ENCODE data around the gene CDX1. TPM values are rescaled to one million over a fixed set of nuclear protein-coding genes. Genes with fewer than 3 reads are reported as not detected.

The CDX1 gene
- total RNA-seq, 1 donor from 2014 or later, result not detected

- H3K36me3 Mint-ChIP-seq (ENCODE audit: unreplicated experiment), result peaks cover 9% of the 10 kb centered on the region
- H3K4me1 Mint-ChIP-seq (ENCODE audit: low read depth, unreplicated experiment), result peaks cover 3% of the 10 kb centered on the region
- peaks cover 4% of the 10 kb centered on the region for H3K9me3 Mint-ChIP-seq (ENCODE audit: unreplicated experiment)
- H3K27me3 Mint-ChIP-seq (ENCODE audit: unreplicated experiment), result peaks cover 21% of the 10 kb centered on the region
- no peak for DNase-seq
- H3K27ac Mint-ChIP-seq (ENCODE audit: unreplicated experiment), result no peak overlapping the region
- no peak overlapping the region for H3K4me3 Mint-ChIP-seq (ENCODE audit: unreplicated experiment)
- TF ChIP-seq, protein P1, sequence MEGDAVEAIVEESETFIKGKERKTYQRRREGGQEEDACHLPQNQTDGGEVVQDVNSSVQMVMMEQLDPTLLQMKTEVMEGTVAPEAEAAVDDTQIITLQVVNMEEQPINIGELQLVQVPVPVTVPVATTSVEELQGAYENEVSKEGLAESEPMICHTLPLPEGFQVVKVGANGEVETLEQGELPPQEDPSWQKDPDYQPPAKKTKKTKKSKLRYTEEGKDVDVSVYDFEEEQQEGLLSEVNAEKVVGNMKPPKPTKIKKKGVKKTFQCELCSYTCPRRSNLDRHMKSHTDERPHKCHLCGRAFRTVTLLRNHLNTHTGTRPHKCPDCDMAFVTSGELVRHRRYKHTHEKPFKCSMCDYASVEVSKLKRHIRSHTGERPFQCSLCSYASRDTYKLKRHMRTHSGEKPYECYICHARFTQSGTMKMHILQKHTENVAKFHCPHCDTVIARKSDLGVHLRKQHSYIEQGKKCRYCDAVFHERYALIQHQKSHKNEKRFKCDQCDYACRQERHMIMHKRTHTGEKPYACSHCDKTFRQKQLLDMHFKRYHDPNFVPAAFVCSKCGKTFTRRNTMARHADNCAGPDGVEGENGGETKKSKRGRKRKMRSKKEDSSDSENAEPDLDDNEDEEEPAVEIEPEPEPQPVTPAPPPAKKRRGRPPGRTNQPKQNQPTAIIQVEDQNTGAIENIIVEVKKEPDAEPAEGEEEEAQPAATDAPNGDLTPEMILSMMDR (IDR thresholded peaks at IDR 0.05; ENCODE audit: partially characterized antibody, unreplicated experiment), result no peak
Observed at GRCh38 chr5:150190987-150191386, 24.4 kb downstream of the CDX1 start.

GRCh38 chr5:150192462-150192861 is 25.9 kb downstream of the CDX1 start:
- Mint-ChIP-seq H3K9me3 (ENCODE audit: unreplicated experiment) (peaks cover 6% of the 10 kb centered on the region), H3K27me3 (ENCODE audit: unreplicated experiment) (peaks cover 21% of the 10 kb centered on the region), H3K36me3 (ENCODE audit: unreplicated experiment) (peaks cover 9% of the 10 kb centered on the region), H3K27ac (ENCODE audit: unreplicated experiment) (no peak overlapping the region), H3K4me1 (ENCODE audit: low read depth, unreplicated experiment) (peaks cover 3% of the 10 kb centered on the region), H3K4me3 (ENCODE audit: unreplicated experiment) (no peak overlapping the region)
- TF ChIP-seq, protein P1 (IDR thresholded peaks at IDR 0.05; ENCODE audit: partially characterized antibody, unreplicated experiment), result no peak
- no peak for DNase-seq

GRCh38 chr5:150195736-150196485 is 29.3 kb downstream of the CDX1 start:
- Mint-ChIP-seq H3K36me3 (ENCODE audit: unreplicated experiment) (peaks cover 9% of the 10 kb centered on the region), H3K4me1 (ENCODE audit: low read depth, unreplicated experiment) (peaks cover 3% of the 10 kb centered on the region), H3K27me3 (ENCODE audit: unreplicated experiment) (peaks cover 18% of the 10 kb centered on the region), H3K9me3 (ENCODE audit: unreplicated experiment) (peaks cover 7% of the 10 kb centered on the region), H3K27ac (ENCODE audit: unreplicated experiment) (no peak overlapping the region), H3K4me3 (ENCODE audit: unreplicated experiment) (no peak overlapping the region)
- DNase-seq, result no peak
- TF ChIP-seq, protein P1 (IDR thresholded peaks at IDR 0.05; ENCODE audit: partially characterized antibody, unreplicated experiment), result no peak

GRCh38 chr5:150196514-150196913 is 29.9 kb downstream of the CDX1 start:
- H3K27ac Mint-ChIP-seq (ENCODE audit: unreplicated experiment), result no peak overlapping the region
- H3K36me3 Mint-ChIP-seq (ENCODE audit: unreplicated experiment), result peaks cover 9% of the 10 kb centered on the region
- peaks cover 3% of the 10 kb centered on the region for H3K4me1 Mint-ChIP-seq (ENCODE audit: low read depth, unreplicated experiment)
- peaks cover 17% of the 10 kb centered on the region for H3K27me3 Mint-ChIP-seq (ENCODE audit: unreplicated experiment)
- DNase-seq, result no peak
- TF ChIP-seq, protein P1 (IDR thresholded peaks at IDR 0.05; ENCODE audit: partially characterized antibody, unreplicated experiment), result no peak
- H3K9me3 Mint-ChIP-seq (ENCODE audit: unreplicated experiment), result peaks cover 7% of the 10 kb centered on the region
- H3K4me3 Mint-ChIP-seq (ENCODE audit: unreplicated experiment), result no peak overlapping the region

GRCh38 chr5:150196986-150197385 is 30.4 kb downstream of the CDX1 start:
- H3K4me3 Mint-ChIP-seq (ENCODE audit: unreplicated experiment), result no peak overlapping the region
- DNase-seq, result no peak
- peaks cover 7% of the 10 kb centered on the region for H3K9me3 Mint-ChIP-seq (ENCODE audit: unreplicated experiment)
- H3K27me3 Mint-ChIP-seq (ENCODE audit: unreplicated experiment), result peaks cover 12% of the 10 kb centered on the region
- TF ChIP-seq, protein P1 (IDR thresholded peaks at IDR 0.05; ENCODE audit: partially characterized antibody, unreplicated experiment), result no peak
- peaks cover 9% of the 10 kb centered on the region for H3K36me3 Mint-ChIP-seq (ENCODE audit: unreplicated experiment)
- H3K27ac Mint-ChIP-seq (ENCODE audit: unreplicated experiment), result no peak overlapping the region
- peaks cover 3% of the 10 kb centered on the region for H3K4me1 Mint-ChIP-seq (ENCODE audit: low read depth, unreplicated experiment)

Data from glutamatergic neuron (in vitro differentiated cells).